B cell (primary cell): ENCODE results near the gene KRT71. TPM values are rescaled to one million over a fixed set of nuclear protein-coding genes. Genes with fewer than 3 reads are reported as not detected.

ENCODE experiments used
- ATAC-seq: fragments of 200-7000 bp; cut with Tn5 transposase; one replicate; pipeline ENCODE4 v1.10.0; 2021; ENCODE audit warnings: low read depth, mild to moderate bottlenecking, moderate number of reproducible peaks, moderate library complexity
- CTCF ChIA-PET: fragments of 350-600 bp; sonication (Branson Sonifier 250); formaldehyde crosslinking; loops from one replicate; lab custom pipeline; 2021; ENCODE audit warnings: antibody characterized with exemption, inconsistent platforms; lab: Charles Lee
- POLR2A ChIA-PET: fragments of 350-600 bp; sonication (Branson Sonifier 250); formaldehyde crosslinking; loops from one replicate; lab custom pipeline; 2021; ENCODE audit warnings: antibody characterized with exemption; lab: Charles Lee
- DNase-seq: peaks from one replicate; pipeline ENCODE4 v3.0.0; 2013
- H2AFZ ChIP-seq: 2 replicates; pipeline ENCODE4 v1.6.1; 2012; ENCODE audit warnings: mild to moderate bottlenecking, low read depth, low read length; ENCODE audit not compliant: insufficient read depth, poor library complexity, severe bottlenecking
- H3K27ac ChIP-seq, 2 donors: 1 replicate in 1 of 2; 2 replicates in 1 of 2; pipeline ENCODE4 v1.5.1; 2012 to 2013; ENCODE audit warnings: low read length in 2 of 2, mild to moderate bottlenecking in 2 of 2, moderate library complexity in 1 of 2
- H3K27me3 ChIP-seq, 4 experiments: fragments of 200-600 bp in 1 of 4; sonication (generic) in 1 of 4; replicated peaks in 1 of 4; 1 replicate in 2 of 4; 2 replicates in 2 of 4; pipeline versions ENCODE4 v1.6.1 to v1.7.0; 2013 to 2016; ENCODE audit warnings: low read length in 3 of 4, mild to moderate bottlenecking in 2 of 4, mixed read lengths in 1 of 4, moderate library complexity in 1 of 4; ENCODE audit not compliant: insufficient read depth in 4 of 4, control insufficient read depth in 3 of 4; ENCODE audit errors: control extremely low read depth in 1 of 4
- H3K36me3 ChIP-seq, 2 experiments: replicated peaks in 1 of 2; 1 replicate in 1 of 2; 2 replicates in 1 of 2; pipeline versions ENCODE4 v1.6.1 to v1.7.1; 2013; ENCODE audit warnings: low read length in 1 of 2; ENCODE audit not compliant: insufficient read depth in 2 of 2, control insufficient read depth in 1 of 2; ENCODE audit errors: control extremely low read depth in 1 of 2, extremely low read depth in 1 of 2
- H3K4me1 ChIP-seq, 2 donors: fragments of 200-600 bp in 1 of 2; sonication (generic) in 1 of 2; 1 replicate in 1 of 2; 2 replicates in 1 of 2; pipeline versions ENCODE4 v1.5.1 to v1.6.1; 2013 to 2017; ENCODE audit warnings: low read length in 2 of 2; ENCODE audit not compliant: control insufficient read depth in 2 of 2, insufficient read depth in 2 of 2
- H3K4me2 ChIP-seq: replicated peaks from 2 replicates; pipeline ENCODE3; 2012; ENCODE audit warnings: mild to moderate bottlenecking, low read depth, low read length; ENCODE audit not compliant: poor library complexity, severe bottlenecking
- H3K4me3 ChIP-seq, 5 experiments: fragments of 200-600 bp in 1 of 5; sonication (generic) in 1 of 5; 1 replicate in 3 of 5; 2 replicates in 2 of 5; pipeline versions ENCODE4 v1.5.1 to v1.7.0; 2011 to 2016; ENCODE audit warnings: low read length in 4 of 5, mild to moderate bottlenecking in 4 of 5, low read depth in 2 of 5, control low read depth in 1 of 5, moderate library complexity in 1 of 5; ENCODE audit not compliant: insufficient read depth in 1 of 5; ENCODE audit errors: control extremely low read depth in 1 of 5, extremely low read depth in 1 of 5
- H3K79me2 ChIP-seq: fragments of 200-600 bp; sonication (generic); one replicate; pipeline ENCODE4 v1.6.0; 2016; ENCODE audit warnings: low read length; ENCODE audit not compliant: control insufficient read depth, insufficient read depth
- H3K9ac ChIP-seq: fragments of 200-600 bp; sonication (generic); 2 replicates; pipeline ENCODE4 v1.6.1; 2017; ENCODE audit warnings: mild to moderate bottlenecking, low read length, moderate library complexity
- H3K9me3 ChIP-seq, 3 donors: one replicate each; pipeline versions ENCODE4 v1.6.1 to v1.7.1; 2013; ENCODE audit warnings: low read length in 2 of 3; ENCODE audit not compliant: control insufficient read depth in 2 of 3, insufficient read depth in 1 of 3; ENCODE audit errors: control extremely low read depth in 1 of 3
- H4K20me1 ChIP-seq: 2 replicates; pipeline ENCODE4 v1.6.0; 2012; ENCODE audit warnings: mild to moderate bottlenecking, low read length; ENCODE audit not compliant: insufficient read depth, control insufficient read depth, poor library complexity, severe bottlenecking
- H3K27ac Mint-ChIP-seq: one replicate; pipeline ENCODE4 v1.8.0; 2021; ENCODE audit warnings: mixed read lengths
- H3K27me3 Mint-ChIP-seq: one replicate; pipeline ENCODE4 v1.8.0; 2021; ENCODE audit warnings: mixed read lengths
- H3K4me1 Mint-ChIP-seq: one replicate; pipeline ENCODE4 v1.8.0; 2021; ENCODE audit warnings: mixed read lengths
- H3K4me3 Mint-ChIP-seq: one replicate; pipeline ENCODE4 v1.8.0; 2021; ENCODE audit warnings: mixed read lengths
- H3K9me3 Mint-ChIP-seq: one replicate; pipeline ENCODE4 v1.8.0; 2022; ENCODE audit warnings: mixed read lengths; ENCODE audit not compliant: insufficient read depth
- EZH2 ChIP-seq: IDR thresholded peaks from 2 replicates; pipeline ENCODE4 v1.6.1; 2012; ENCODE audit warnings: borderline replicate concordance, low read depth, mild to moderate bottlenecking, moderate library complexity, low read length; ENCODE audit not compliant: insufficient read depth, poor library complexity, severe bottlenecking
- WGBS: methylation state at CpG from one replicate; pipeline ENCODE4 v1.1.5; 2013; ENCODE audit warnings: missing lambda C conversion rate; ENCODE audit not compliant: insufficient coverage; 5-methylcytosine and 5-hydroxymethylcytosine counted together
- intact Hi-C: fragments of 100-400 bp; cut with micrococcal nuclease; formaldehyde crosslinking; loops from one replicate; pipeline ENCODE4 v1.10.0; 2022
- polyA plus RNA-seq: library from polyadenylated mRNA; depleted of rRNA; stranded (reverse); fragments of >200 nt; gene quantifications from 2 replicates; pipeline ENCODE4 v1.2.3, GENCODE V29; 2012
- total RNA-seq, 2 donors: library from RNA; stranded (reverse); fragments of 120-200 nt in 1 of 2; gene quantifications; 1 replicate in 1 of 2; 2 replicates in 1 of 2; pipeline versions ENCODE4 v1.2.3 to v1.2.4, GENCODE V29; 2013 to 2022
- TF ChIP-seq, protein P1 (sequence below): fragments of 200-600 bp; IDR thresholded peaks from one replicate; pipeline ENCODE4 v1.8.0; 2022; ENCODE audit warnings: antibody characterized with exemption, mild to moderate bottlenecking

KRT71 gene
- total and polyA plus RNA-seq, 2 donors (not counting 1 experiment from before 2014, with no cell fraction given) = not detected

DNA sequence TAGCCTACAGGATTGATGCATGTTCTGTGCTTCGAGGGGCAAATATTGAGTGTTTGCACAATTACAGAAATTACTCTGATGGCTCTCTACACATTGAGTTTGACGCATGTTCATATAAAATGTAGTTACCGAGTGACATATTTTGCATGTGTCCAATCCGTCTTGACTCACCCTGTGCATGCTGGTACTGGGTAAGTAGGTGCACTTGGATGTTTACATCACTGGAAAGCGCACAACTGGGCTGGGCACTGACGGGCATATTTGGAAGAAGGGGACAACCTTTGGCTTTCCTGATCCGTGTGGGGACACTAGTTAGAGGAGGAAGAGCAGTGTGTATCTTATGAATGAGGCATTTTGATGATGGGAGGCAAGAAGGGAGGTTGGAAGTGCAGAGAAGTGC, 55.0 kb downstream of the KRT71 start:
- Histone ChIP-seq H4K20me1 (no peaks in the 10 kb centered on the region), H3K27me3 (peaks cover 0 to 7% (median 0%) of the 10 kb centered on the region in 4 experiments), H2AFZ (no peak overlapping the region), H3K9me3 (peaks cover 0 to 3% (median 0%) of the 10 kb centered on the region in 3 donors), H3K9ac (no peak overlapping the region), H3K4me3 (no peak overlapping the region), H3K27ac (no peak overlapping the region), H3K79me2 (no peaks in the 10 kb centered on the region), H3K4me2 (no peak overlapping the region), H3K4me1 (no peaks in the 10 kb centered on the region), H3K36me3 (no peaks in the 10 kb centered on the region)
- no peak for DNase-seq
- Mint-ChIP-seq H3K9me3 (no peaks in the 10 kb centered on the region), H3K27ac (no peak overlapping the region), H3K4me1 (no peaks in the 10 kb centered on the region), H3K4me3 (no peak overlapping the region), H3K27me3 (peaks cover 29% of the 10 kb centered on the region)
- 85% methylated on average over 7 of the region's 7 CpGs for WGBS
- intact Hi-C loops = no loop called here
- ChIA-PET CTCF (no interaction called here), POLR2A (no interaction called here)
- TF ChIP-seq EZH2 = no peak
- TF ChIP-seq, protein P1, sequence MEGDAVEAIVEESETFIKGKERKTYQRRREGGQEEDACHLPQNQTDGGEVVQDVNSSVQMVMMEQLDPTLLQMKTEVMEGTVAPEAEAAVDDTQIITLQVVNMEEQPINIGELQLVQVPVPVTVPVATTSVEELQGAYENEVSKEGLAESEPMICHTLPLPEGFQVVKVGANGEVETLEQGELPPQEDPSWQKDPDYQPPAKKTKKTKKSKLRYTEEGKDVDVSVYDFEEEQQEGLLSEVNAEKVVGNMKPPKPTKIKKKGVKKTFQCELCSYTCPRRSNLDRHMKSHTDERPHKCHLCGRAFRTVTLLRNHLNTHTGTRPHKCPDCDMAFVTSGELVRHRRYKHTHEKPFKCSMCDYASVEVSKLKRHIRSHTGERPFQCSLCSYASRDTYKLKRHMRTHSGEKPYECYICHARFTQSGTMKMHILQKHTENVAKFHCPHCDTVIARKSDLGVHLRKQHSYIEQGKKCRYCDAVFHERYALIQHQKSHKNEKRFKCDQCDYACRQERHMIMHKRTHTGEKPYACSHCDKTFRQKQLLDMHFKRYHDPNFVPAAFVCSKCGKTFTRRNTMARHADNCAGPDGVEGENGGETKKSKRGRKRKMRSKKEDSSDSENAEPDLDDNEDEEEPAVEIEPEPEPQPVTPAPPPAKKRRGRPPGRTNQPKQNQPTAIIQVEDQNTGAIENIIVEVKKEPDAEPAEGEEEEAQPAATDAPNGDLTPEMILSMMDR = no peak
- no peak for ATAC-seq

DNA sequence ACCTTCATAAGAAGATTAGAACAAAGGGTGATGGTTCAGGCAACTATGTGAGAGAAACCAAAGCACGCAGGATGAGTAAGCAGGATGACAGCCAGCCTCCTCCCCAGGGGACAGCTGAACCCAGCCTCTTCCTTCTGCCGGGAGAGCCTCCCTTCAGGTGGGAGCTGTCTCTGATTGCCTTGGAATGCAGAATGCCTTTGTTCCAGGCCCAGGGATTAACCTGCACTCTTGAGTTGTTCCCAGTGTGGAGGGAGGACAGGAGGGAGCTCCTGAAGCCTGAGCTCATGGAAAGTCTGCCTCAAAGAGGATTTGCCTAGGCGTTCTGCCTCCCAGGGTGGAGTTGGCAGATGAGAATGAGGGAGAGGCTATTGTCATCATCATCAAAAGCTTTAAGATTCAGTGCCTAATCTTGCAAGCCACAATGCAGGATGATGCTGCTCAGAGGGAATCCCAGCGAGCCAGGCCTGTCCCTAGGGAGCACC, 56.3 kb downstream of the KRT71 start:
- H3K9me3 Mint-ChIP-seq = no peaks in the 10 kb centered on the region
- Histone ChIP-seq H3K79me2 (no peaks in the 10 kb centered on the region), H3K4me1 (no peaks in the 10 kb centered on the region), H4K20me1 (no peaks in the 10 kb centered on the region), H2AFZ (no peak overlapping the region), H3K27ac (no peak overlapping the region), H3K9ac (no peak overlapping the region), H3K36me3 (no peaks in the 10 kb centered on the region), H3K27me3 (peaks cover 0 to 7% (median 0%) of the 10 kb centered on the region in 4 experiments), H3K4me2 (no peak overlapping the region), H3K4me3 (no peak overlapping the region), H3K9me3 (no peaks in the 10 kb centered on the region)
- no peak for DNase-seq
- H3K27ac Mint-ChIP-seq = no peak overlapping the region
- WGBS = 31% methylated on average over 4 of the region's 4 CpGs
- intact Hi-C loops = no loop called here
- no peak for ATAC-seq
- no peaks in the 10 kb centered on the region for H3K4me1 Mint-ChIP-seq
- ChIA-PET CTCF (no interaction called here), POLR2A (no interaction called here)
- peaks cover 28% of the 10 kb centered on the region for H3K27me3 Mint-ChIP-seq
- H3K4me3 Mint-ChIP-seq = no peak overlapping the region
- no peak for TF ChIP-seq EZH2
- TF ChIP-seq, protein P1 = no peak
